AG08396 (cell line): Measurements from ENCODE around the gene TMEM106B.
A peak's percentile ranks its signal among the peaks of the same experiment; 100 is the strongest.

Source experiments
- DNase-seq: peaks from one replicate; pipeline ENCODE4 v3.0.0; 2012; ENCODE audit warnings: low spot score, mixed read lengths

TMEM106B gene

DNA sequence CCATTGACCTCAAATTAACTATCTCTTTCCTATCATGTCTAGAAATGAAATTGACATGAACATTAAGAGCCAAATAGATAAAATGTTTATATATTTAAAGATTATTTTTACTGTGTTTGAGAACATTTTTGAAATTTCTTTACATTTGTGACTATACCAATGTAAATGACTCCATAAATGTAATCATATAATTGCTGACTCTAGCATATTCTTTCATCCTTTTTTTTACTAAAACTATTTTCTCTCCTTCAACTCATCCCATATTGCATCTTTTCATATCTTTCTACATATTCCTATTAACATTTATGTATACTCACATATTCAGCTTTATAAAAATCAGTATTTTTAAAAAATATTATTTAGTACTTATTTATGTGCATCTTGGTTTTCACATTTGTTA is 16.9 kb downstream of the TMEM106B start:
- DNase-seq, result no peak

- DNase-seq, result no peak
Observed at GRCh38 chr7:12229046-12229445, 18.0 kb downstream of the TMEM106B start.

- DNase-seq, result no peak
Observed at GRCh38 chr7:12231097-12231496, 20.0 kb downstream of the TMEM106B start.

- no peak for DNase-seq
Observed at GRCh38 chr7:12233175-12233574, 22.1 kb downstream of the TMEM106B start.

- no peak for DNase-seq
Observed at GRCh38 chr7:12234334-12234865, 23.3 kb downstream of the TMEM106B start.

GRCh38 chr7:12235970-12236369 is 24.9 kb downstream of the TMEM106B start:
- DNase-seq, result no peak

DNA sequence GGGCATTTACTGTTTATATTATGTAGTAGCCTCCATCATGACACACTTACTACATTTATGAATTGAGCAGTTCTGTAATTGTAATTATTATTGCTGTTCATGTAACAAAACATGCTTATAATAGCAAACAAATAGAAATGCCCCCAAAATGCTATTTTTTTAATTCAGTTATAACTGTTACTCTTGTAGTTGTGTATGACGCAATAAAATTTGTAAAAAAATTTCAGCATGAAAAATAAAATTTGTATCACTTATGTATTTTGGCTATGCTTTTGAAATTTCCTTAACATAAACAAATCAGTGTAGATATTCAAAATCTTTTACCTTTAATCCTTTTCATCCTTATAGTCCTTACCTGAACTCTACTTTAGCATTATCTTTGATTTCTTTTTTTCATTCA is 25.9 kb downstream of the TMEM106B start:
- no peak for DNase-seq

DNA sequence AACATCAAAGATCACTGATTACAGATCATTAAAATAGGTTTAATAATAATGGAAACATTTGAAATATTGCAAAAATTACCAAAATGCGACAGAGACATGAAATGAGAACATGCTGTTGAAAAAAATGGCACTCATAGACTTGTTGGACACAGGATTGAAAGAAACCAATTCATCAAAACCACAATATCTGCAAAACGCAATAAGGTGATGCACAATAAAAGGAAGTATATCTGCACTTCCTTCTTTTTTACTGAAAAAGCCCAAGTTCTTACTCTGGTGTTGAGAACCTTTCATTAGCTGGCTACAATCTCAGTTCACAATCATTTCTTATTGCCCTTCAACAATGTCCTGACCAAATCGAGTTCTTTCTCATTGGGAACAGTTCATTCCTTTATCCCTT is 28.7 kb downstream of the TMEM106B start:
- no peak for DNase-seq

DNA sequence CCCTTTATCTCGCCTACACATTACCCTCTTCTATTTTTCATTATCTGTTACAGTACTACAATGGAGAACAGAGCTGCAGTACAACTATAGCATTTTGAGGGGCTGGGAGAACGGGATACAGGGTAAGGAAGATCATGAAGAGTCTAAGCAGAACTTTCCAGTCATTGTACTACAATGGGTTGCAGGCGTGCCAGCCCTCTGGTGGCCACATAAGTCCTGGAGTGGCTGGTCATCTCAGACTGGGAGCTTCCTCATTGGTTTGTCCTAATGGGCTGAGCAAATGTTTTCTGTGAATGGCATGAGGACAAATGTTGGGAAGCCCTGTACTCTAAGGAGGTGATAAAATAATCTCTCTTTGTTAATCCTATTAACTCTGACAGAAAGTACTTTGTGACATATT is 33.0 kb downstream of the TMEM106B start:
- peak; percentile 11 for DNase-seq

DNA sequence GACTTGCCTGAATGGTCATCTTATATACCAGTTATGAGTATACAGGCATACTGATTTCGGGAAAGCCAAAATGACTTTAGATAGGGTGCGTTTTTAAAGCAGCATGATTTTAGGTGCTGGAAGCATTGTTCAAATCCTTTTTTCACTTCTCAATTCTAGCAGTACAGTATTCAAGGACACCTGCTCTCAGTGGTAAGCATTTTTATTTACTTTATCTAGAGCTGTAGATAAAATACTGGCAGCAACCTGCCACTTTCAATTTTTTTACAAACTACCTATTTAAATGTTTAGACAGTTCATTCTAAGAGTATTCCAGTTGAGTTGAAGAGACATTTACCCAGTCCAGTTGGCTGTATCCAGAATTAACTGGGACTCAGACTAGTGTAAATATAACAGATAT is 33.6 kb downstream of the TMEM106B start:
- DNase-seq, result no peak

DNA sequence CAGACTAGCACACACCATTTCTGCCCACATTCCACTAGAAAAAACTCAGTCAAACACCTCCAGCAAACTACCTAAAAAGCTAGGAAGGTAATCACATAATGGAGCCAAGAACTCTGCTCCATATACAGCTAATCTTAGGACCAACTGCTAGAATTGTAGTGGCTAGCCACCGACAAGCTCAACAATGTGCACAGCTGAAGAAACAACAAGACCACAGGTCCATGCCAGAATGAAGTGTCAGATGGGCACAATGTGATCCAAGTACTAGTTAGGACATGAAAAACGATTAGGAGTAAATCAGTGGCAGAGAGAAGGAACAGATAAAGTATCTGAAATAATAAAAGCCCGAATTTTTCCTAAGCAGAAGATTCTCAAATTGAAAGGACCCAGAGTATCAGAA is 38.6 kb downstream of the TMEM106B start:
- DNase-seq, result no peak

DNA sequence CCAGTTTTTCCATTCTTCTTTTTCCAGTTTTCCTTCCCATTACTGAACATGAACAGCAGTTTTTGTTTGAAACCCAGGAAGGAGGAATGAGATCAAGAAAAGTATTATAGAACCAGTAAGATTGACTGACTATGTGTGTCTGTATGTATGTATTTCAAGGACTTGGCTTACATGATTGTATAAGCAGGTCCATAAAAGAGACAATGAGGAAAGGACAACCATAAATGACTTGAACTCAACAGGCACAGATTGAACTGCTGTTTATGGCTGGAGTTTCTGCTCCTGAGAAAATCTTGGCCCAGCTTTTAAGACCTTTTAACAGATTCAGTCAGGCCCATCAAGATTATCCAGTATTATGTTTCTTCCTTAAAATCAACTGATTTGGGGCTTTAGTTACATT is 39.1 kb downstream of the TMEM106B start:
- DNase-seq, result no peak

DNA sequence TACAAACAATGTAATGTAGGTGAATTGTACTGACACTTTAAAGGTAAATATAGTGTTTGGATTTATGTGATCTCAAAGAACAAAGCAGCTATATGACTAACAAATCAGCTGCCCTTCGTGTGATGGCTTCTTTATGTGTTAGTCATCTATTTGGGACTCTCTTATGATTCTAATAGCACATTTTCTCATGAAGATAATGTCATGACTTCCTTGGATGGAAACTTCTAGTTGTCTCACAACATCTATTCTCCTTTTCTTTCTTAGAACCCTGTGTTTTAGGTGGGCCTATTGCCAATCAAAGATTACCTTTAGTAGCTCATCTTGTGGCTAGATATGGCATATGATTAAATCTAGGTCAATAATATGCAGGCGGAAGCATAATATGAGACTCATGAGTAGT is 45.0 kb downstream of the TMEM106B start:
- DNase-seq, result peak; percentile 5

DNA sequence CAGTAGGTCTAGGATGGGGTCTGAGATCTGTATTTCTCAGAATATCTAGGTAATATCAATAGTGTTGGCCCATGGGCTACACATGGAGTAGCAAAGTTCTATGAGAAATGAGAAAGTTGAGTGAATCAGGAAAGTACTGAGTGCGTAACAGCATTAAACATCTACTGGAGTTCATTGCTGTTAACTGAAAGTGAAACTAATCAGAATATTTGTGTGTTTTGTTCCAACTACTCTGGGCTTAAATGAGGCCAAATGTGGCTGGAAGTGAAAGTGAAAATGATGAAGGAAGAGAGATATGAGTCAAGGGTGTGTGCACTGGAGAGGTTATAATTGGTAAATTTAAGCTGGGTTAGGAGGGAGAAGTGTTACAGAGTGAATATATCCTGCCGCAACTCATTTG is 46.5 kb downstream of the TMEM106B start:
- DNase-seq, result peak; percentile 30

- no peak for DNase-seq
Observed at GRCh38 chr7:12258074-12258473, 47.0 kb downstream of the TMEM106B start.

GRCh38 chr7:12267542-12267941 is 56.4 kb downstream of the TMEM106B start:
- no peak for DNase-seq

GRCh38 chr7:12269100-12269895 is 58.2 kb downstream of the TMEM106B start:
- DNase-seq, result no peak

- DNase-seq, result no peak
Observed at GRCh38 chr7:12281038-12281437, 69.9 kb downstream of the TMEM106B start.

GRCh38 chr7:12287901-12288300 is 76.8 kb downstream of the TMEM106B start:
- DNase-seq, result no peak

DNA sequence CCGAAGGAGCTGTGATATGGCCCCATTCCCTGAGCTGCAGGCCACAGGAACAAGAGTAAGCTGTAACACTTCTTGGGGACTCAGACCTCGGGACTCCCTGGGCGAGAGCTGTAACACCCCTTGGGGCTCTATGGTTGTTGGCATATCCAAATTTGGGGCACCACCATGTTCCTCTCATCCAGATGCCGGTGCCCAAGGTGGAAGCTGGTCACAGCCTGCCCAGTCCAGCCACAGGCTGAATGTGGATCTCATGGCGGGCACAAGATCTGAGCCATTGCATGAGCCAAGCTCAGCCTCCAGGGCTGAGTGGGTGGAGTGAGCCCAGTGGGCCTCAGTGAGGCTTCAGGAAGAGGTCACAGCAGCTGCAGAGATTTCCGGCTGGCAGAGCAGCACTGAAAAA is 78.9 kb downstream of the TMEM106B start:
- DNase-seq, result no peak

DNA sequence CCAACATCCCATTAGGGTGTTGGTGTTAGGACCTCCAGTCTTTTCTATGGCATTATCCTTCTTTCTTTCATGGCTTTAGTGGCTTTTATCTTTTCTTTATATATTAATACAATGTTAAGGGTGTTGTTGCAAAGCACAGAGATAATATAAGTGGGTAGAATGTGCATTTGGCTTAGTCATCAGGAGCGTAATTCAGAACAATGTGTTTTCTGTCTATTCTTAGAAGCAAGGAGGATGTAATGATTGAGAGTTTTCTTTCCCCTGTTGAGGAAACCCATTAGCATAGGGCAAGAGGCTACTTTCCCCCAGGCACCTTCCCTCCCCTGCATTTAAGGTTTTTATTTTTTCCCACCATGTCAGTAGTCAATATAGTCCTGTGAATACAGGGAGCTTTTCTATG is 79.7 kb downstream of the TMEM106B start:
- DNase-seq, result no peak

DNA sequence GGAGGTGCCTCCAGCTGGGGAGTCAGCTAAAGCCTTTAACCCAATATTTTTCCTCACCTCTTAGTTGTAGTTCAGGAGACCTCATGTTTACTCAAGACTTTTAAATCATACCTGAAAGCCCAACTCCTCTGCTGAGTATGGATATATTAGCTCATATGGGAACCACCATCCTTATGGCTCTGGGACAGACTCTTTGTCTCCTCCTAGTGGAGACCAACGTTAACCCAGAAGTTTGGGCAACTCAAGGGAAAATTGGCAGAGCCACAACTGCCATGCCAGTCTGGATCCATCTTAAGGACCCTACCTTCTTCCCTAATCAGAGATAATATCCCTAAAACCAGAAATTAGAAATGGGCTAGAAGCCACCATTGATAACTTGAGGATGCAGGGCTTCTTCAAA is 80.8 kb downstream of the TMEM106B start:
- no peak for DNase-seq
